Midbrain (tissue), 1 donor: ENCODE data around the gene ROBO2.

Experiments used
- DNase-seq: peaks from one replicate; lab custom pipeline; 2025; lab: John Stamatoyannopoulos, UW

ROBO2 gene

GRCh38 chr3:77039606-77040171 lies at the start of gene ROBO2:
TSS of gene ROBO2 (plus strand) at chr3:77040099. CDS start at chr3:77040786, 687 bp downstream.
- DNase-seq: no peak

- DNase-seq: no peak
Measured at GRCh38 chr3:76990606-76991005, 49.3 kb upstream of the ROBO2 start.

GRCh38 chr3:76991165-76991564 lies 48.7 kb upstream of the ROBO2 start:
- no peak for DNase-seq

GRCh38 chr3:76997733-76998132 lies 42.2 kb upstream of the ROBO2 start:
- DNase-seq: no peak

GRCh38 chr3:76998555-76998954 lies 41.3 kb upstream of the ROBO2 start:
- DNase-seq: no peak

- no peak for DNase-seq
Measured at GRCh38 chr3:77001062-77001701, 38.7 kb upstream of the ROBO2 start.

GRCh38 chr3:77014226-77014625 lies 25.7 kb upstream of the ROBO2 start:
- no peak for DNase-seq

- no peak for DNase-seq
Measured at GRCh38 chr3:77025471-77025870, 14.4 kb upstream of the ROBO2 start.

GRCh38 chr3:77026904-77027634 lies 12.8 kb upstream of the ROBO2 start:
- DNase-seq: no peak

GRCh38 chr3:77028005-77028404 lies 11.9 kb upstream of the ROBO2 start:
- DNase-seq: no peak

GRCh38 chr3:77038468-77038929 lies 1.4 kb upstream of the ROBO2 start:
- peak; percentile 84 for DNase-seq

- DNase-seq: no peak
Measured at GRCh38 chr3:77038930-77039605, 831 bp upstream of the ROBO2 start.

GRCh38 chr3:77040216-77040615 lies 317 bp downstream of the ROBO2 start:
- DNase-seq: no peak

GRCh38 chr3:77040926-77041722 lies 1.2 kb downstream of the ROBO2 start:
- DNase-seq: no peak

GRCh38 chr3:77041811-77042210 lies 1.9 kb downstream of the ROBO2 start:
- no peak for DNase-seq

GRCh38 chr3:77042343-77042742 lies 2.4 kb downstream of the ROBO2 start:
- DNase-seq: no peak

GRCh38 chr3:77042882-77043281 lies 3.0 kb downstream of the ROBO2 start:
- peak; percentile 27 for DNase-seq

GRCh38 chr3:77045686-77046085 lies 5.8 kb downstream of the ROBO2 start:
- no peak for DNase-seq

- DNase-seq: no peak
Measured at GRCh38 chr3:77048186-77048585, 8.3 kb downstream of the ROBO2 start.

GRCh38 chr3:77051591-77051990 lies 11.7 kb downstream of the ROBO2 start:
- DNase-seq: no peak

GRCh38 chr3:77052051-77052501 lies 12.2 kb downstream of the ROBO2 start:
- peak; percentile 3 for DNase-seq
